ENCODE data around the gene MCC.

DNA sequence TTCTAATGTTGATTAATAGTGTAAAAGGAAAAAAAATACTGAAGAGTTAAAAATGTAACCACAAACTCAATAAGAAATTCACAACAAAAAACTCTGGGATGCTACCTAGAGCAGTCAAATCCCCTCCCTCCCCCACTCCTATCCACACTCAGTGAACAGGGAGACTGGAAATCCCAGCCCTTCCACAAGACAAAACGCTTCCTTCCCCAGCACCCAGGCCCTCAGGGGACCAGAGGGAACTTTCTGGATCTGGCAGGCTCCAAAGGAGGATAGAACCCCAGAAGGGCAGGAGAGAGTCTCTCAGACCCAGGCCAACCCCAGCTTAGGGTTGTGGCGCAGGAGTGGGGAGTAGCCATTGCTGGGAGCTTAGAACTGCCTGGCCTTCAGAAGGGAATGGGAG is 456.7 kb downstream of the MCC start:
- TF ChIP-seq, protein P1, sequence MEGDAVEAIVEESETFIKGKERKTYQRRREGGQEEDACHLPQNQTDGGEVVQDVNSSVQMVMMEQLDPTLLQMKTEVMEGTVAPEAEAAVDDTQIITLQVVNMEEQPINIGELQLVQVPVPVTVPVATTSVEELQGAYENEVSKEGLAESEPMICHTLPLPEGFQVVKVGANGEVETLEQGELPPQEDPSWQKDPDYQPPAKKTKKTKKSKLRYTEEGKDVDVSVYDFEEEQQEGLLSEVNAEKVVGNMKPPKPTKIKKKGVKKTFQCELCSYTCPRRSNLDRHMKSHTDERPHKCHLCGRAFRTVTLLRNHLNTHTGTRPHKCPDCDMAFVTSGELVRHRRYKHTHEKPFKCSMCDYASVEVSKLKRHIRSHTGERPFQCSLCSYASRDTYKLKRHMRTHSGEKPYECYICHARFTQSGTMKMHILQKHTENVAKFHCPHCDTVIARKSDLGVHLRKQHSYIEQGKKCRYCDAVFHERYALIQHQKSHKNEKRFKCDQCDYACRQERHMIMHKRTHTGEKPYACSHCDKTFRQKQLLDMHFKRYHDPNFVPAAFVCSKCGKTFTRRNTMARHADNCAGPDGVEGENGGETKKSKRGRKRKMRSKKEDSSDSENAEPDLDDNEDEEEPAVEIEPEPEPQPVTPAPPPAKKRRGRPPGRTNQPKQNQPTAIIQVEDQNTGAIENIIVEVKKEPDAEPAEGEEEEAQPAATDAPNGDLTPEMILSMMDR (IDR thresholded peaks at IDR 0.05) = no peak
- no peak for TF ChIP-seq ZFX (IDR thresholded peaks at IDR 0.05; ENCODE audit: borderline replicate concordance)
